GM19239 (cell line): ENCODE results near the gene SBNO2.
"Not testable (repeated sequence)": the region's sequence is repeated elsewhere in the genome, so short reads cannot be mapped to it uniquely, and the experiment has no call there.

Experiments
- DNase-seq: peaks from one replicate; pipeline ENCODE4 v3.0.0; 2011; ENCODE audit warnings: low spot score; ENCODE audit not compliant: insufficient read length
- FAIRE-seq: peaks from 2 replicates; lab custom pipeline; 2011; peaks lifted over from hg19 to GRCh38; lab: Jason Lieb, UNC

The SBNO2 gene

GRCh38 chr19:1211494-1212234 lies 37.6 kb upstream of the SBNO2 start:
- FAIRE-seq (no peak), DNase-seq (no peak)

- FAIRE-seq (no peak), DNase-seq (no peak)
These were observed 36.1 kb upstream of the SBNO2 start for GRCh38 chr19:1210227-1210538.

DNA sequence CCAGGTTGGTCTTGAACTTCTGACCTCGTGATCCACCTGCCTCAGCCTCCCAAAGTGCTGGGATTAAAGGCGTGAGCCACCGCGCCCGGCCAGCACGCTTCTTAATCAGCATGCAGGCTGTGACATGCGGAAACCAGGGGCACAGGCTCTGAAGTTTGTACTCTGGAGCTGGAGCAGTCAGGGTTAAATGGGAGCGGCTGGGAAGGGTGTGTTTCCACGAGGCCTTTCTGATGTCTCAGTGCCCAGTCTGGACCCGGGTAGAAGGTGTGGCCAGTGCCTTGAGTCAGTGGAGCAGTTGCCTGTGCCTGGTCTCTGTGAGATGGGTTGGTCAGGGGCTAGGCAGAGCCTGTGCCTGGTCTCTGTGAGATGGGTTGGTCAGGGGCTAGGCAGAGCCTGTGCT lies 34.8 kb upstream of the SBNO2 start:
- FAIRE-seq, DNase-seq: not testable (repeated sequence)

- no peak for DNase-seq
- peak; percentile 78 for FAIRE-seq
These were observed 32.9 kb upstream of the SBNO2 start for GRCh38 chr19:1206864-1207450.

DNA sequence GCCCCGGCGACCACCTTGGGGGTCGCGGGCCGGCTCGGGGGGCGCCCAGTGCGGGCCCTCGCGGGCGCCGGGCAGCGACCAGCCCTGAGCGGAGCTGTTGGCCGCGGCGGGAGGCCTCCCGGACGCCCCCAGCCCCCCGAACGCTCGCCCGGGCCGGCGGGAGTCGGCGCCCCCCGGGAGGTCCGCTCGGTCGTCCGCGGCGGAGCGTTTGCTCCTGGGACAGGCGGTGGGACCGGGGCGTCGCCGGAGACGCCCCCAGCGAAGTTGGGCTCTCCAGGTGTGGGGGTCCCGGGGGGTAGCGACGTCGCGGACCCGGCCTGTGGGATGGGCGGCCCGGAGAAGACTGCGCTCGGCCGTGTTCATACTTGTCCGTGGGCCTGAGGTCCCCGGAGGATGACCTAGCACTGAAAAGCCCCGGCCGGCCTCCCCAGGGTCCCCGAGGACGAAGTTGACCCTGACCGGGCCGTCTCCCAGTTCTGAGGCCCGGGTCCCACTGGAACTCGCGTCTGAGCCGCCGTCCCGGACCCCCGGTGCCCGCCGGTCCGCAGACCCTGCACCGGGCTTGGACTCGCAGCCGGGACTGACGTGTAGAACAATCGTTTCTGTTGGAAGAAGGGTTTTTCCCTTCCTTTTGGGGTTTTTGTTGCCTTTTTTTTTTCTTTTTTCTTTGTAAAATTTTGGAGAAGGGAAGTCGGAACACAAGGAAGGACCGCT lies 32.2 kb upstream of the SBNO2 start:
- FAIRE-seq, result no peak
- DNase-seq, result no peak

GRCh38 chr19:1205114-1206099 lies 31.3 kb upstream of the SBNO2 start, which contains the start of gene STK11:
TSS of gene STK11 (plus strand) at chr19:1205778. CDS start at chr19:1206914, 1,136 bp downstream.
- FAIRE-seq (peak; percentile 100), DNase-seq (peak; percentile 100)

DNA sequence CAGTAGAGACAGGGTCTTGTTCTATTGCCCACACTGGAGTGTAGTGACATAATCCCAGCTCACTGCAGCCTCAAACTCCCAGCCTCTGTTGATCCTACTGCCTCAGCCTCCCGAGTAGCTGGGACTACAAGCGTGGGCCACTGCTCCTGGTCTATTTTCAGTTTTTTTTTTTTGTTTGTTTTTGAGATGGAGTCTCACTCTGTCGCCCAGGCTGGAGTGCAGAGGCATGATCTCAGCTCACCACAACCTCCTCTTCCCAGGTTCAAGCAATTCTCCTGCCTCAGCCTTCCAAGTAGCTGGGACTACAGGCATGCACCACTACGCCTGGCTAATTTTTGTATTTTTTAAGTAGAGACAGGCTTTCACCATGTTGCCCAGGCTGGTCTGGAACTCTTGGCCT lies 26.5 kb upstream of the SBNO2 start:
- not testable (repeated sequence) for FAIRE-seq

DNA sequence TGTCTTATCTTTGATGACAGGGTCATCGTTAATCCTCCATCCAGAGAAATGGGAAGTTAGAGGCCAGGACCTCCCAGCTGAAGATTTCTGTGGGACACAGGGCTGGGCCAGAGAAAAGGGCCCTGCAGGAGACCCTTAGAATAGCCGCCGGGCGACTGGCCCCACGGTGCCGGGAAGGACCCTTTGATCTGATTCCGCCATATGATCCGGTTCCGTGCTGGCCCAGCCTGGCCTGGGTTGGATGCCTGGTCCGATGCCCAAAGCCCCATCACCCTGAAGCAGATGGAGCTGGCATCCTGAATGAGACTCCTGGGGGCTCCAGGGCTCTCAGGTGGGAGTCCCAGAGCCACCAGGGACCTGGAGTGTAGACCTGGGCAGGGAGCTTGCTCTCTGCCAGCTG lies 25.5 kb upstream of the SBNO2 start:
- DNase-seq (no peak), FAIRE-seq (no peak)

More for the DNA sequence above, 26.5 kb upstream of the SBNO2 start:
- DNase-seq, result not testable (repeated sequence)

- DNase-seq (no peak), FAIRE-seq (no peak)
These were observed 15.4 kb upstream of the SBNO2 start for GRCh38 chr19:1189419-1189818.

DNA sequence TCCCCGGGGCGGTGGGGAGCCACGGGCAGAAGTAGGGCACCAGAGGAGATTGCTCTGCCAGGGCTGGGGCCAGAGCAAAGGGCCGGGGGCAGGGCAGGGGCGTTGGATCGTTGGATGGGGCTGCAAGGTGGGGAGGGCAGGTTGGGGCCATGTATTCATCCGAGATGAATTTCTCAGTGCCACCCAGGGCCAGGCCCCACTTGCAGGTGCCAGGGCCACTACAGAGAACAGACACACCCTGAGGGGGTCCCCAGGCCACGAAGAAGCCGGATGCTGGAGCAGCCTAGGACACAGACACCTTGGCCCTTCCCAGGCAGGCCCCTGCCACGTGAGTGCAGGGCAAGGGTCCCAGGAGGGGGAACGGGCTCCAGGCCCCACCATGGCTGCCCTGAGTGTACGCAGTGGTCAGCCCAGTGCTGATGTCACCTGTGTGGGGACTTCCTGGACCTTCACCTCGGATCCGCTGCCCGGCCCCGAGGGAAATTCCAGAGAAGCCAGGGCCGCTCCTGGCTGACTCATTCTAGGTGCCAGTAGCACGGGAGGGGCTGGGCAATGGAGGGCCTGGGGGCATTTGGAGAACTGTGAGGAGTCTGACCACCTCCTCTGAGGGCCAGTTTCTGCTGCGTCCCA lies 9.6 kb upstream of the SBNO2 start:
- DNase-seq, result no peak
- FAIRE-seq, result peak; percentile 77

DNA sequence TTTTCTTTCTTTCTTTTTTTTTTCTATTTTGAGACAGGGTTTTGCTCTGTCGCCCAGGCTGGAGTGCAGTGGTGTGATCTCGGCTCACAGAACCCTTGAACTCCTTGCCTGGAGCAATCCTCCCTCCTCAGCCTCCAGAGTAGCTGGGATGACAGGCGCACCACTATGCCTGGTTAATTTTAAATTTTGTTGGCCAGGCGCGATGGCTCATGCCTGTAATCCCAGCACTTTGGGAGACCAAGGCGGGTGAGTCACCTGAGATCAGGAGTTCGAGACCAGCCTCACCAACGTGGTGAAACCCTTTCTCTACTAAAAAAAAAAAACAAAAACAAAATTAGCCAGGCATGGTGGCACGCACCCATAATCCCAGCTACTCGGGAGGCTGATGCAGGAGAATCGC lies 8.7 kb upstream of the SBNO2 start:
- FAIRE-seq (no peak), DNase-seq (no peak)

- DNase-seq (no peak), FAIRE-seq (no peak)
These were observed 8.0 kb upstream of the SBNO2 start for GRCh38 chr19:1182068-1182467.

- DNase-seq, result no peak
- no peak for FAIRE-seq
These were observed 7.5 kb upstream of the SBNO2 start for GRCh38 chr19:1181606-1182005.

DNA sequence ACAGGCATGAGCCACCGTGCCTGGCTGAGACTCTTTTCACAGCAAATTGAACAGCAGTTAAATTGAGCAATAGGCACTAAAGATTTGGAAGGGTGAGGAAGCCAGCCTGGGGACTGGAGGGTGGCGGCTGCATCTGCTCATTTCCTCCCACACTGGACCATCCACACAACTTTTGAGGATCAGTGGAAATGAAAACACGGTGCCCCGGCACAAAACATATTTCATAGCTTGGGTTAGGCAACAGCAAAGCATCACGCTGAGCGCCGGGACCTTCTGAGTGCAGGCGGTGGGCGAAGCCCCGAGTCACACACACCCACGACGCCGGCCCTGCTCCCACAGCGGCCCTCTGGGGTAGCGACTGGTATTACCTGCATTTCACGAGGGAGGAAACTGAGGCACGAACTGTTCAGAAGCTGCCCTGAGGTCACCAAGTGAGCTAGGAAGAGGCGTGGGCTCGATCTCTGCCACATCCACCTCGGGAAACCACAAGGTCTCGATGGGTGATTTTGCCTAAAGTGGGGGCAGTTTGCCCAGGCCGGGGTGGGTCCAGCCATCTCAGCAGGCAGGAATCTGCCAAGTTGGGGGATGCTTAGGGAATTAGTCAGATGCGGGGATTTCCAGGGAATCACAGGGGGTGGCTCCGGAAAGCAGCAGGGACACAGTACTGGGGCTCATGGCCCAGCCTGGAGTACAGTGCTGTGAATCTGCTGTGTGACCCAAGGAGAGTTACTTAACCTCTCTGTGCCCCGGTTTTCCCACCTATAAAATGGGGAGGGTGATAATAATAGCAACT lies 3.5 kb upstream of the SBNO2 start:
- no peak for DNase-seq
- FAIRE-seq, result no peak

- DNase-seq (no peak), FAIRE-seq (peak; percentile 4)
These were observed 766 bp downstream of the SBNO2 start for GRCh38 chr19:1173159-1173844.

GRCh38 chr19:1172353-1173158 lies 1.5 kb downstream of the SBNO2 start:
- no peak for FAIRE-seq
- DNase-seq, result no peak

- DNase-seq, result no peak
- FAIRE-seq, result no peak
These were observed 2.2 kb downstream of the SBNO2 start for GRCh38 chr19:1171755-1172352.
